ENCODE results near the gene PLEKHA8.
"Not testable (repeated sequence)": the region's sequence is repeated elsewhere in the genome, so short reads cannot be mapped to it uniquely, and the experiment has no call there.

Gene PLEKHA8

DNA sequence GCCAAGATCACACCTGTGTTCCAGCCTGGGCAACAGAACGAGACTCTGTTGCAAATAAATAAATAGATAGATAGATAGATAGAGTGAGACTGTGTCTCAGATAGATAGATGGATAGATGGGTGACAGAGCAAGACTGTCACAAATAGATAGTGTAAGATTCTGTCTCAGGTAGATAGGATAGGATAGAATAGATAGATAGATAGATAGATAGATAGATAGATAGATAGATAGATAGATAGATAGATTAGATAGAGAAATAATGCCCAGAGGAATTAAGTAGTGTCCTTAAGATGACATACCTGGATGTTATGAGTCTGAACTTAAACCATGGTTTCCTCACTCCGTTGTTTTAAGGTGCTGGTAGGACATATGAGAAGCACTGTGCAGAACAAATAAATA is 8.0 kb downstream of the PLEKHA8 start:
- Mint-ChIP-seq H3K4me3 (no peak overlapping the region), H3K9me3 (no peaks in the 10 kb centered on the region), H3K4me1 (peaks cover 23% of the 10 kb centered on the region), H3K27ac (no peak overlapping the region), H3K36me3 (peaks cover 2% of the 10 kb centered on the region), H3K27me3 (no peaks in the 10 kb centered on the region)

DNA sequence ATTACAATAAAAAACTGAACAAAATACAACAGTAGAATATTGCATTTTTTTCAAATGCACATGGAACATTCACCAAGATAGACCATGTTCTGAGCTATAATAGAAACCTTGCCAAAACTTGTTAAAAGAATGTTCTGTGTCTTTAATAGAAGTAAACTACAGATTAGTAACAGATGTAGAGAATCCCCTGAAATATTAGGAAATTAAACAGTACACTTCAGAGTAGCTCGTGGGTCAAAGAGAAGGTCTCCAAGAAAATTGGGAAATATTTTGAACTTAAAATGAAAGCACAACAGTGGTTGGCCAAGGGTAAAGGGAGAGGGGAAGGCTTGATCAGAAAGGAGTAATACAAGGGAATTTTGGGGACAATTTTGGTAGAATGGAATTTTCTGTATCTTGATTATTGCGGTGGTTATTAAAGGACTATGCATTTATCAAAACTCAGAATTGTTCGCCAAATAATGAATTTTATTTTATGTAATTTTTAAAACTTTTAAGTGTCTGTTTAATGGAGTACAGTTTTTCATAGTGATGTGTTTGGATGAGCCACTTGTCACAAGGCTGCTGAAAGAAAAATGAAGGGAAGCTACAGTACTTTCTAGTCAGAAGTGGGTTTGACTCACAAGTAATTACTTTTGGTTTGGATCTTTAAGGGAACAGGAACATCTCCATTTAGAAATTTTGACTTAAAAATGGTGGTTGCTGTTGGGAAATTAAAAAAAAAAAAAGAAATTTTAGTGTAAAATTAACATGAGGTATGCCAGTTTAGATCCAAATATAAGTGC is 10.2 kb downstream of the PLEKHA8 start:
- Mint-ChIP-seq H3K4me1 (peaks cover 23% of the 10 kb centered on the region), H3K27me3 (no peaks in the 10 kb centered on the region), H3K9me3 (no peaks in the 10 kb centered on the region), H3K36me3 (peaks cover 2% of the 10 kb centered on the region), H3K4me3 (no peak overlapping the region), H3K27ac (no peak overlapping the region)

DNA sequence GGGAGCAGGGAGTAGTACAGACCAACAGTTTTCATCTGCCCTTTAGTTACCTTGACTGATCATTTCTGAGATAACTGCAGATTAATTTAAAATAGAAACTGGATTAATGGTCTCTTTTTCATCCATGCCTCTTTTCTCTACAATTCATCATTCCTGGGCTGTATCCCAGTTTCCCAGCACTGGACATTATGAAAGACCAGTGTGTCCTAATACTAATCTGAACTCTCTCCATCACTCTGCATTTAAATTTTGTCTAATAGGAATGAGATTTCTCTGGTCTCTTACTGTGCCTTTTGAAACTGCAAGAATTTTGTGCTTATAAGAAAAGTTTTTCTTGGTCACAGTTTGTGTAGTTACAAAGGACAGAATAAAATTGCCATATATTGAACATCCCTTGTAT is 12.7 kb downstream of the PLEKHA8 start:
- no peaks in the 10 kb centered on the region for H3K9me3 Mint-ChIP-seq
- no peaks in the 10 kb centered on the region for H3K27me3 Mint-ChIP-seq
- H3K4me3 Mint-ChIP-seq, result no peak overlapping the region
- H3K4me1 Mint-ChIP-seq, result peaks cover 23% of the 10 kb centered on the region
- no peak overlapping the region for H3K27ac Mint-ChIP-seq
- H3K36me3 Mint-ChIP-seq, result peaks cover 3% of the 10 kb centered on the region

DNA sequence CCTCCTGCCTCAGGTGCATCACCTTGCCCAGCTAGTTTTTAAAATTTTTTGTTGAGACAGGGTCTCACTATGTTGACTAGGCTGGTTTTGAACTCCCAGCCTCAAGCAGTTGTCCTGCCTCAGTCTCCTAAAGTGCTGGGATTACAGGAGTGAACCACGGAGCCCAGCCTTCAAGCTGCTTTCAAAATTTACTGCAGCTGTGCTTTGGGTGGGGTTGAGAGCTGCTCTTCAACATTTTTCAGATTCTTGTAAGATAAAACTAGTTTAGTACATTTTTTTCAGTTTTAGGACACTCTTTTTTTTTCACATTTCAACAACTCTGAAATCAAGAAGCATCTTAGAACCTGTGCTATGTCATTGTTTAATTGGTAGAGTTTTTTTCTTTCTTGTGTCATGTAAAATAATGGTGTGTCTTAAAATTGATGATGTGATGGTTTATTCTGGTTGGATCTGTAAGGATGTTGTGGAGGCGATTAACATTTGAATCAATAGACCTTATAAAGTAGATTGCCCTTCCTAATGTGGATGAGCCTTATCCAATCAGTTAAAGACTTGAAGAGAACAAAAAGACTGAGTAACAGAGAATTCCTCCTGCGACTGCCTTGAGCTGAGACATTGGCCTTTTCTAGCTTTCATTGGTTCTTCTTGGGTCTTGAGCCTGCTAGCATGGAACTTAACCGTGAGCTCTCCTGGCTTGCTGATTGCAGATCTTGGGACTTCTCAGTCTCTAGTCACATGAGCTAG is 13.5 kb downstream of the PLEKHA8 start:
- Mint-ChIP-seq H3K4me3 (no peak overlapping the region), H3K27ac (no peak overlapping the region), H3K27me3 (no peaks in the 10 kb centered on the region), H3K36me3 (peaks cover 5% of the 10 kb centered on the region), H3K4me1 (peaks cover 19% of the 10 kb centered on the region), H3K9me3 (no peaks in the 10 kb centered on the region)

DNA sequence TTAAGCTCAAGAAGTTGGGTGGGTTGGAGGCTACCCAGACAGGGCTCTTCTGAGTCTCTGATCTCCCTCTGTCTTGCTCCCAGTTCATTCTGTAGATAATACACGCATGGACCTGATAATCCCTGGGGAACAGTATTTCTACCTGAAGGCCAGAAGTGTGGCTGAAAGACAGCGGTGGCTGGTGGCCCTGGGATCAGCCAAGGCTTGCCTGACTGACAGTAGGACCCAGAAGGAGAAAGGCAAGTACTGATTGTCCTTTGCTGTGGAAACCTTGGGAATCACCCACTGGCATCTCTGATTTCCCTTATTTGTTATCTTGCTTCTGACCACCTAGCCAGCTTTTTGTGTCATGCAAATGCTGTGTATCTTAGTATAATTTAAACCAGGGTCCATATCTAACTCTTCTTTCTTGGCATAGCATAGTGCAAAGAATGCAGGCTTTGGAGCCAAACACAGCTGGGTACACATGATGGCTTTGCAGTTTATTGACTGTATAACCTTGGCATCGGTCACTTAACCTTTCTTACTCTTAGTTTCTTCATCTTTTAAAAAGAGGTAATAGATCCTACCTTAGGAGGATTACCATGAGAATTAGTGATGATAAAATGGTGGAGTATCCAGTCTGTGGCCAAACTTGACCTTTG is 18.0 kb downstream of the PLEKHA8 start:
- H3K36me3 Mint-ChIP-seq, result peaks cover 26% of the 10 kb centered on the region
- no peak overlapping the region for H3K27ac Mint-ChIP-seq
- H3K4me1 Mint-ChIP-seq, result no peaks in the 10 kb centered on the region
- no peaks in the 10 kb centered on the region for H3K27me3 Mint-ChIP-seq
- H3K9me3 Mint-ChIP-seq, result no peaks in the 10 kb centered on the region
- H3K4me3 Mint-ChIP-seq, result no peak overlapping the region

DNA sequence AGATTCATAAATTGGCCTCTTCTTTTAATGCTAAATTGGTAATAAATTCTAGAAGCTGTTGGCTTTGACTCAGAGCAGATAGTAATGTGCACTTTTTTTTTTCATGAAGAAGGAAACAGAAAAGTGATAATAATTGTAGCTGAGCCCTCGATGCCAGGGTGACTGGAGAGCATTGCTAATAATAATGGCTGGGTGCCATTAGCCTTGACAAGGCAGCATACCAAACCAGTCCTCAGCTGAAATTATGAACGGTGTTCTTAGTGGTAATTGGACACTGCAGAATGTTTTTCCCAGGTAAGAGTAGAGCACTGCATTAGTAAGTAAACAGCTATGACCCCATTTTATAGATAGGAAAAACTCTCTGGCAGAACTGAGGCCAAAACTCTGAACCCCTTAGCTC is 18.9 kb downstream of the PLEKHA8 start:
- Mint-ChIP-seq H3K9me3 (no peaks in the 10 kb centered on the region), H3K36me3 (peaks cover 26% of the 10 kb centered on the region), H3K4me1 (no peaks in the 10 kb centered on the region), H3K27me3 (no peaks in the 10 kb centered on the region), H3K27ac (no peak overlapping the region), H3K4me3 (no peak overlapping the region)

DNA sequence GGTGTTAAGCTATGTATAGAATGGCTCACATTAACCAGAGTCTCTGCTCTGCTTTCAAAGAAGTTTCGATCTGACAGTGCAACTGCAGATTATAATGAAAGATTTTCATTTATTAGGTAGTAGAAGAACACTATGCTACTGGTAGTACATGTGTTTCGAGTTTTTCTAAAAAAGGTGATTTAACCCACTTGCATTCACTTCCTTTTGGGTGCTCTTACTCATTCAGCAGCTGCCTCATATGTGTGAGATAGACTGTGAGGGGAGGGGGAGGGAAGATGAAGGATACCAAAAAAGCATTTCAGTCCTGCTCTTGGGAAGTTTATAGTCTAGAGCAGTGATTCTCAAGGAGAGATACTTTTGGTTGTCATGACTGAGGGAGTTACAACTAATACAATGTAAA is 20.4 kb downstream of the PLEKHA8 start:
- no peak overlapping the region for H3K4me3 Mint-ChIP-seq
- peaks cover 26% of the 10 kb centered on the region for H3K36me3 Mint-ChIP-seq
- no peak overlapping the region for H3K27ac Mint-ChIP-seq
- no peaks in the 10 kb centered on the region for H3K27me3 Mint-ChIP-seq
- no peaks in the 10 kb centered on the region for H3K9me3 Mint-ChIP-seq
- H3K4me1 Mint-ChIP-seq, result no peaks in the 10 kb centered on the region

DNA sequence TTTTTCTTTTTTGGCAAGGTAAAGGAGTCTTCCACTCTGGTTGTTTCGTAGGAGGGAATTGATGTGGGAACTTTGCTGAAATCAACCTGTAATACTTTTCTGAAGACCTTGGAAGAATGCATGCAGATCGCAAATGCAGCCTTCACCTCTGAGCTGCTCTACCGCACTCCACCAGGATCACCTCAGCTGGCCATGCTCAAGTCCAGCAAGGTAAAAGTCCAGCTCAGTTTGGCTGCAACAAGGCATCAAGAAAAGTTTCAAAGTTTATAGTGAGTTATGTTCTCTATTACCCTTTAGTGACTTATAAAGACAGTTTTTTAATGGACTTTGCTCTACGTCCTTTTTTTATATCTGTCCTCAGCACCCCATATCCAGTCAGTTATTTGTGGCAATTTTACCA is 21.0 kb downstream of the PLEKHA8 start:
- peaks cover 26% of the 10 kb centered on the region for H3K36me3 Mint-ChIP-seq
- no peak overlapping the region for H3K4me3 Mint-ChIP-seq
- no peaks in the 10 kb centered on the region for H3K27me3 Mint-ChIP-seq
- H3K27ac Mint-ChIP-seq, result no peak overlapping the region
- H3K4me1 Mint-ChIP-seq, result no peaks in the 10 kb centered on the region
- H3K9me3 Mint-ChIP-seq, result no peaks in the 10 kb centered on the region

DNA sequence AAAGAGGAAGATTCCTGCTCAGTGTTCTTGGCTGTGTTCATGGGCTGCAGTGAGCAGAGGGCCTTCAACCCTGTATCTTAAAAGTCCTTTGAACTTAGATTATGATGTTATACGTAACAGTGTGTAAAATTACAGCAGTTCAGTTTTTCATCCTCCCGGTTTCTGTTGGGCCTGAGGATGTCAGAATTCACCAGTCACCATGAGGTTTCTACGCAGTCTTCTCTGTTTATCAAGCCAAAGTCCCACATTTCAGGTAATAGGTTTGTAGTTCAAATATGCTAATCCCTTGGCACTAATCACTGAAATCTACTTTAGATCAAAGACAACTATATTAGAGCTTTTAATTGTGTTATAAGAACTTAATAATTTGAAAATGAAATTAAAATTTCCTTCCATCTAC is 24.9 kb downstream of the PLEKHA8 start:
- no peak overlapping the region for H3K4me3 Mint-ChIP-seq
- H3K36me3 Mint-ChIP-seq, result peaks cover 21% of the 10 kb centered on the region
- H3K27me3 Mint-ChIP-seq, result no peaks in the 10 kb centered on the region
- H3K27ac Mint-ChIP-seq, result no peak overlapping the region
- H3K4me1 Mint-ChIP-seq, result no peaks in the 10 kb centered on the region
- H3K9me3 Mint-ChIP-seq, result no peaks in the 10 kb centered on the region

DNA sequence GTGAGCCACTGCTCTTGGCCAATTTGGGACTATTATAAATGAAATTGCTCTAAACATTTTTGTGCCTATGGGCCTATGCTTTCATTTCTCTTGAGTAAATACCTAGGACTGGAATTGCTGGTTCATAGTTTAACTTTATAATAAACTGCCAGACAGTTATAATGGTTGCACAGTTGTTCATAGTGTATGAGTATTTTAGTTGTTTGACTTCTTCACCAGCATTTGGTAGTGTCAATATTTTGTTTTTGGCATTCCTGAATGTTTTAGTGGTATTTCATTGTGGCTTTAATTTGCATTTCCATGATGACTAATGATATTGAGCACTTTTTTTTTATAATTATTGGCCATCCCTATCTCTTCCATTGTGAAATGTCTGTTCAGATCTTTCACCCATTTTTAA is 29.5 kb downstream of the PLEKHA8 start:
- Mint-ChIP-seq H3K9me3 (no peaks in the 10 kb centered on the region), H3K36me3 (peaks cover 11% of the 10 kb centered on the region), H3K4me3 (no peak overlapping the region), H3K4me1 (peaks cover 5% of the 10 kb centered on the region), H3K27me3 (no peaks in the 10 kb centered on the region), H3K27ac (no peak overlapping the region)

DNA sequence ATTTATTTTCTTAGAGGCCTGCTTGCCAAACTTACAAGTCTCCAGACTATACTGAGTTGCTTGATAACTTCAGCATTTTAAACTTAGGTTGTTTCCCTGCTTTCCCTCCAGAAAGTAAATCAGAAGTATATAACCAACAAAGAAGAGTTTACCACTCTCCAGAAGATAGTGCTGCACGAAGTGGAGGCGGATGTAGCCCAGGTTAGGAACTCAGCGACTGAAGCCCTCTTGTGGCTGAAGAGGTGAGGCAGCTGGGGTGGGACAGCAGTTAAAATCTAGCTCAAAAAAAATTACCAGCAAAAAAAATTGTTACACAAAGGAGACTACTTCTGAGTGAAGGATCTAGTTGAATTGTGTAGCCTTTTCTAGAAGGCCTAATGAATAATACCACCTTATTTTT is 33.6 kb downstream of the PLEKHA8 start:
- H3K4me3 Mint-ChIP-seq, H3K27me3 Mint-ChIP-seq, H3K9me3 Mint-ChIP-seq, H3K4me1 Mint-ChIP-seq, H3K27ac Mint-ChIP-seq: not testable (repeated sequence)
- peaks cover 12% of the 10 kb centered on the region for H3K36me3 Mint-ChIP-seq

DNA sequence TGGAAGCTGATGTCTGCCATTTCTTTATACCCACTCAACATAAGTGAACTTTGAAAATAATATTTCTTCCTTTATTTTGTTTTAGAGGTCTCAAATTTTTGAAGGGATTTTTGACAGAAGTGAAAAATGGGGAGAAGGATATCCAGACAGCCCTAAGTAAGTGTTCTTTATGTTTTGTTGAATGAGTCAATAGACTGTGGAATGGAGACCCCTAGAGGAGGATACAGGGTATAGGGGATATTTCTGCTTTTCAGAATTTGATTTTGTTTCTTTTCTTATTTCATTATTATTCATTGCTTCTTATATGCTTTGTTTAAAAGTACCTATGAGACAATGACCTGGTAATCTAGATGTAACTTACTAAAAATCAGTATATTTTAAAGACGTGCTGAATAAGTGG is 34.4 kb downstream of the PLEKHA8 start:
- no peak overlapping the region for H3K27ac Mint-ChIP-seq
- no peaks in the 10 kb centered on the region for H3K9me3 Mint-ChIP-seq
- H3K4me3 Mint-ChIP-seq, result no peak overlapping the region
- H3K27me3 Mint-ChIP-seq, result no peaks in the 10 kb centered on the region
- peaks cover 9% of the 10 kb centered on the region for H3K36me3 Mint-ChIP-seq
- H3K4me1 Mint-ChIP-seq, result peaks cover 5% of the 10 kb centered on the region

DNA sequence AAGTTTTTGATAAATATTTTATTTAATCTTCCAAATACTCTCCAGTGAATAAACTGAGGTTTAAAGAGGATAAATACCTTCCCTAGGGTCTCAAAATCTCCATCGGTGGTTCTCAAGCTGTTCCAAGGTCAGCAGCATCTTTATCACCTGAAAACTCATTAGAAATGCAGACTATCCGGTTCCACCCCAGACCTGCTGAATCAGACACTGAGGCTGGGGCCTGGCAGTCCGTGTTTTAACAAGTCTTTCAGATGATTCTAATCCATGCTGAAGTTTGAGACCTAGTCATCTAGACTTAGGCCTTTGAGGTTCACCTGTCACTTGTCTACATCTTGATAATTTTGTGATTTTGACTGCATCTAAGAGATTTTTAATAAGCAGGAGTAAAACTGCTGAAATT is 37.5 kb downstream of the PLEKHA8 start:
- Mint-ChIP-seq H3K36me3 (peaks cover 5% of the 10 kb centered on the region), H3K27ac (no peak overlapping the region), H3K9me3 (no peaks in the 10 kb centered on the region), H3K27me3 (no peaks in the 10 kb centered on the region), H3K4me3 (no peak overlapping the region), H3K4me1 (peaks cover 5% of the 10 kb centered on the region)

DNA sequence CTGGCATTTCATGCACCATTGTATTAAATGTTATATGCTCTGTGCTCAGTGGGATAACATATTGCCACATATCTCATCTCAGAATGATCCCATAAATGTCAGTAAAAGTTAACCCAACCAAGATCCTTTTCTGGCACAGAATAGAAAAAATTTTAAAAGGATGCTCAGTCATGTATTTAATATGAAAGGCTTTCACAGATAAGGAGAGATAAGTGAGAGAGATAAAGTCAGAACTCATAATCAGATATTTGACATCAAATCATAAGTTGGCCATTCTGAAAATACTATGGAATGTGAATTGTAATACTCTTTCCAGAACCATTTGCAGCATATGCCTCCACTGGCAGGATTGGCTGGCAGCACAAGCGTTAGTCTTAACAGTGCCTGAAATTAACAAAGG is 38.5 kb downstream of the PLEKHA8 start:
- Mint-ChIP-seq H3K4me3 (no peak overlapping the region), H3K4me1 (peaks cover 2% of the 10 kb centered on the region)

DNA sequence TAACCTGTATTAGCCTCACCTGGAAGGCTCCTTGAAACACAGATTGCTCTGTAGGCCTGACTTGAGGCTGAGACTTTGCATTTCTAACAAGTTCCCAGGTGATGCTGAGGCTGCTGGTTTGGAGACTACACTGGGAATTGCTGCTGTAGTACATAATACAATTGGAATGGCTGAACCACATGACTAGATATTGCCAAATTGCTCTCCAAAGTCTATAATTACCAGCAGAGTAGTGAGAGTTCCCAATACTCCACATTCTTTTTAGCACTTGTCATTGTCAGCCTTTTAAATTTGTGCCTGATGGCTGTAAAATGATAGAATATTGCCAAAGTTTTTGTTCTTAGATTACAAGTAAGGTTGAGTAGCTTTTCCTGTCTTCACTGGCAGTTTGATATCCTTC is 39.9 kb downstream of the PLEKHA8 start:
- Mint-ChIP-seq H3K27ac (no peak overlapping the region), H3K4me3 (no peak overlapping the region), H3K36me3 (peaks cover 6% of the 10 kb centered on the region), H3K27me3 (no peaks in the 10 kb centered on the region), H3K9me3 (no peaks in the 10 kb centered on the region), H3K4me1 (no peaks in the 10 kb centered on the region)

More for the DNA sequence above, 38.5 kb downstream of the PLEKHA8 start:
- Mint-ChIP-seq H3K27ac (no peak overlapping the region), H3K27me3 (no peaks in the 10 kb centered on the region), H3K9me3 (no peaks in the 10 kb centered on the region), H3K36me3 (peaks cover 7% of the 10 kb centered on the region)

All from activated naive CD4-positive, alpha-beta T cell treated with anti-CD3 and anti-CD28 coated beads, Interleukin-2, amount 50 U/mL, for 24 hours (primary cell).